SK-N-SH (cell line): ENCODE results near the gene ADAMTS9. TPM values are rescaled to one million over a fixed set of nuclear protein-coding genes. Genes with fewer than 3 reads are reported as not detected.

Source experiments
- CTCF ChIA-PET: fragments of 300-600, 350-600 bp; formaldehyde crosslinking; extraction: SDS; loops from one replicate; lab custom pipeline; 2021; lab: Yijun Ruan, JAX
- POLR2A ChIA-PET: fragments of 350-600 bp; sonication (Branson Sonifier 250); formaldehyde crosslinking; extraction: SDS; loops from one replicate; lab custom pipeline; 2020; ENCODE audit warnings: antibody characterized with exemption, inconsistent platforms; lab: Yijun Ruan, JAX
- DNase-seq: peaks from one replicate; pipeline ENCODE4 v3.0.0; 2012
- H2AFZ ChIP-seq: fragments of 200-600 bp; sonication (generic); 2 replicates; pipeline ENCODE4 v1.8.1; 2016; ENCODE audit warnings: antibody characterized with exemption, mild to moderate bottlenecking, low read depth
- H3F3A ChIP-seq: fragments of 200-600 bp; sonication (generic); replicated peaks from 2 replicates; pipeline ENCODE3; 2016; ENCODE audit warnings: antibody characterized with exemption, mild to moderate bottlenecking; ENCODE audit not compliant: insufficient read depth
- H3K27ac ChIP-seq, 2 experiments: fragments of 200-500 bp in 1 of 2; fragments of 200-600 bp in 1 of 2; sonication (Bioruptor generic) in 1 of 2; sonication (generic), shearing (Covaris generic) in 1 of 2; 2 replicates each; pipeline versions ENCODE4 v1.5.1 to v1.6.1; 2014 to 2016; ENCODE audit warnings: low read depth in 2 of 2, inconsistent platforms in 1 of 2, low read length in 1 of 2, mild to moderate bottlenecking in 1 of 2, mixed read lengths in 1 of 2
- H3K27me3 ChIP-seq: fragments of 200-600 bp; sonication (generic), shearing (Covaris generic); 2 replicates; pipeline ENCODE4 v1.6.1; 2016; ENCODE audit warnings: mixed run types; ENCODE audit not compliant: insufficient read depth
- H3K36me3 ChIP-seq, 2 experiments: fragments of 200-500 bp in 1 of 2; fragments of 200-600 bp in 1 of 2; sonication (Bioruptor generic) in 1 of 2; sonication (generic) in 1 of 2; replicated peaks in 1 of 2; 2 replicates each; pipeline versions ENCODE3 to v1.5.1; 2014 to 2016; ENCODE audit warnings: low read length in 1 of 2, mild to moderate bottlenecking in 1 of 2; ENCODE audit not compliant: insufficient read depth in 2 of 2, control insufficient read depth in 1 of 2
- H3K4me1 ChIP-seq, 2 experiments: fragments of 200-500 bp in 1 of 2; fragments of 200-600 bp in 1 of 2; sonication (Bioruptor generic) in 1 of 2; sonication (generic), shearing (Covaris generic) in 1 of 2; 2 replicates each; pipeline versions ENCODE4 v1.5.1 to v1.6.1; 2014 to 2016; ENCODE audit warnings: low read depth in 1 of 2, low read length in 1 of 2, mixed run types in 1 of 2; ENCODE audit not compliant: insufficient read depth in 2 of 2, control insufficient read depth in 1 of 2
- H3K4me2 ChIP-seq: fragments of 200-600 bp; sonication (generic), shearing (Covaris generic); 2 replicates; pipeline ENCODE4 v1.6.1; 2017; ENCODE audit warnings: mixed run types
- H3K4me3 ChIP-seq, 2 experiments: fragments of 200-500 bp in 1 of 2; fragments of 200-600 bp in 1 of 2; sonication (Bioruptor generic) in 1 of 2; sonication (generic), shearing (Covaris generic) in 1 of 2; 2 replicates each; pipeline versions ENCODE4 v1.5.1 to v1.8.1; 2014 to 2016; ENCODE audit warnings: low read depth in 2 of 2, inconsistent platforms in 1 of 2, low read length in 1 of 2, mild to moderate bottlenecking in 1 of 2, mixed read lengths in 1 of 2, moderate library complexity in 1 of 2
- H3K79me2 ChIP-seq: fragments of 200-600 bp; sonication (generic); 2 replicates; pipeline ENCODE4 v1.8.1; 2017; ENCODE audit warnings: mild to moderate bottlenecking; ENCODE audit not compliant: insufficient read depth
- H3K9ac ChIP-seq: fragments of 200-600 bp; sonication (generic); 2 replicates; pipeline ENCODE4 v1.6.1; 2017; ENCODE audit warnings: mixed run types
- H3K9me2 ChIP-seq: fragments of 200-600 bp; sonication (generic); 2 replicates; pipeline ENCODE4 v1.6.1; 2017; ENCODE audit warnings: mixed run types
- H3K9me3 ChIP-seq: fragments of 200-600 bp; sonication (generic); 2 replicates; pipeline ENCODE4 v1.6.1; 2017; ENCODE audit warnings: mixed run types, mild to moderate bottlenecking, moderate library complexity
- H4K20me1 ChIP-seq: fragments of 200-600 bp; sonication (generic); 2 replicates; pipeline ENCODE4 v1.6.1; 2017; ENCODE audit warnings: mild to moderate bottlenecking, mixed run types; ENCODE audit not compliant: insufficient read depth
- ELF1 ChIP-seq: IDR thresholded peaks from 2 replicates; pipeline ENCODE4 v1.4.0; 2012
- EP300 ChIP-seq, 2 experiments: IDR thresholded peaks; 2 replicates each; pipeline versions ENCODE4 v1.4.0 to v1.6.1; 2012; ENCODE audit warnings: borderline replicate concordance in 1 of 2, low read depth in 1 of 2, low read length in 1 of 2
- FOXJ3 ChIP-seq: sonication (generic); formaldehyde crosslinking; IDR thresholded peaks from 2 replicates; pipeline ENCODE4 v1.5.1; 2020; ENCODE audit warnings: mild to moderate bottlenecking, missing genetic modification reagents
- GABPA ChIP-seq: IDR thresholded peaks from 2 replicates; pipeline ENCODE4 v1.4.0; 2012; ENCODE audit warnings: low read depth, mild to moderate bottlenecking
- IRF3 ChIP-seq: fragments of 150-350 bp; IDR thresholded peaks from 2 replicates; pipeline ENCODE4 v1.6.1; 2016; ENCODE audit warnings: mild to moderate bottlenecking, low read depth, low read length
- JUND ChIP-seq: IDR thresholded peaks from 2 replicates; pipeline ENCODE4 v1.4.0; 2012
- MEF2A ChIP-seq: IDR thresholded peaks from 2 replicates; pipeline ENCODE4 v1.4.0; 2012; ENCODE audit warnings: low read depth, borderline replicate concordance
- MXI1 ChIP-seq: IDR thresholded peaks from 2 replicates; pipeline ENCODE4 v1.6.1; 2012; ENCODE audit warnings: mild to moderate bottlenecking, low read depth, low read length, improper control_type of control experiment
- POLR2AphosphoS5 ChIP-seq: IDR thresholded peaks from 2 replicates; pipeline ENCODE4 v1.6.1; 2012; ENCODE audit warnings: low read depth, low read length
- RCOR1 ChIP-seq: fragments of 150-350 bp; IDR thresholded peaks from 2 replicates; pipeline ENCODE4 v1.6.1; 2017; ENCODE audit warnings: antibody characterized with exemption, low read length
- REST ChIP-seq: IDR thresholded peaks from 2 replicates; pipeline ENCODE4 v1.6.1; 2012; ENCODE audit warnings: mild to moderate bottlenecking, low read depth, low read length, moderate library complexity
- RFX5 ChIP-seq: IDR thresholded peaks from 2 replicates; pipeline ENCODE4 v1.6.1; 2012; ENCODE audit warnings: mild to moderate bottlenecking, improper control_type of control experiment, low read length
- RXRA ChIP-seq: IDR thresholded peaks from 2 replicates; pipeline ENCODE4 v1.4.0; 2012; ENCODE audit warnings: low read depth, mild to moderate bottlenecking, borderline replicate concordance
- TAF1 ChIP-seq: IDR thresholded peaks from 2 replicates; pipeline ENCODE4 v1.6.1; 2012; ENCODE audit warnings: low read depth, mild to moderate bottlenecking, low read length, moderate library complexity, borderline replicate concordance
- TCF12 ChIP-seq: IDR thresholded peaks from 2 replicates; pipeline ENCODE4 v1.4.0; 2012
- TEAD4 ChIP-seq: IDR thresholded peaks from 2 replicates; pipeline ENCODE4 v1.4.0; 2012; ENCODE audit warnings: mild to moderate bottlenecking, borderline replicate concordance; ENCODE audit not compliant: insufficient read depth
- USF1 ChIP-seq: IDR thresholded peaks from 2 replicates; pipeline ENCODE4 v1.4.0; 2012; ENCODE audit warnings: low read depth, borderline replicate concordance
- USF2 ChIP-seq: fragments of 150-350 bp; IDR thresholded peaks from 2 replicates; pipeline ENCODE4 v1.6.1; 2017; ENCODE audit warnings: antibody characterized with exemption, low read length, low read depth, borderline replicate concordance
- YY1 ChIP-seq: IDR thresholded peaks from 2 replicates; pipeline ENCODE4 v1.4.0; 2012; ENCODE audit warnings: low read depth, mild to moderate bottlenecking
- ZBTB33 ChIP-seq: IDR thresholded peaks from 2 replicates; pipeline ENCODE4 v1.4.0; 2012; ENCODE audit warnings: low read depth, borderline replicate concordance
- WGBS: methylation state at CpG from one replicate; pipeline ENCODE4 v1.1.6; 2017; ENCODE audit warnings: low lambda C conversion rate; 5-methylcytosine and 5-hydroxymethylcytosine counted together
- polyA plus RNA-seq, 3 experiments: library from polyadenylated mRNA; depleted of rRNA; stranded (reverse); fragments of >200 nt; gene quantifications; 2 replicates each; pipeline ENCODE4 v1.2.3, GENCODE V29; 2012

Gene ADAMTS9
- polyA plus RNA-seq, 1 of the 3 experiments (the other 2 are of a cell fraction) = 4.1 TPM

GRCh38 chr3:64561868-64562267, 125.9 kb downstream of the ADAMTS9 start:
- Histone ChIP-seq H3K9me3 (no peaks in the 10 kb centered on the region), H4K20me1 (no peaks in the 10 kb centered on the region), H3K4me2 (no peak overlapping the region), H3K79me2 (no peaks in the 10 kb centered on the region), H3K9me2 (no peaks in the 10 kb centered on the region), H3F3A (no peaks in the 10 kb centered on the region), H3K36me3 (peaks cover 0 to 59% of the 10 kb centered on the region in 2 experiments), H3K4me3 (no peak overlapping the region)
- CTCF ChIA-PET = interaction anchor here (1.6 kb wide), 1 partner anchor 13 kb away, joined by 7 read pairs; no protein-coding TSS in a partner anchor
- WGBS = 84% methylated on average over 2 of the region's 2 CpGs
- TF ChIP-seq RXRA (no peak), USF1 (no peak), IRF3 (no peak), GABPA (no peak), TEAD4 (no peak), RFX5 (no peak), POLR2AphosphoS5 (no peak)
- TF ChIP-seq, all 33 proteins: peak for 0
- Histone ChIP-seq H3K9ac (no peak overlapping the region), H3K27ac (no peak overlapping the region; a peak in 1 of 4 replicates), H2AFZ (no peak overlapping the region), H3K4me1 (peaks cover 0 to 6% of the 10 kb centered on the region in 2 experiments; a peak in 2 of 4 replicates), H3K27me3 (no peaks in the 10 kb centered on the region)
- no peak for DNase-seq
- POLR2A ChIA-PET = no interaction called here

GRCh38 chr3:64561325-64561843, 126.4 kb downstream of the ADAMTS9 start:
- Histone ChIP-seq H3K27ac (peak overlapping the region in 1 of 2 experiments; percentile 28; a peak in 1 of 4 replicates), H3K79me2 (no peaks in the 10 kb centered on the region), H4K20me1 (no peaks in the 10 kb centered on the region), H3K9me2 (no peaks in the 10 kb centered on the region), H3K4me3 (no peak overlapping the region), H3K4me1 (peaks cover 0 to 4% of the 10 kb centered on the region in 2 experiments; a peak in 2 of 4 replicates), H3K4me2 (no peak overlapping the region), H3K36me3 (peaks cover 0 to 59% of the 10 kb centered on the region in 2 experiments), H3K9me3 (no peaks in the 10 kb centered on the region), H2AFZ (no peak overlapping the region), H3K9ac (no peak overlapping the region), H3K27me3 (no peaks in the 10 kb centered on the region), H3F3A (no peaks in the 10 kb centered on the region)
- DNase-seq = no peak
- POLR2A ChIA-PET = no interaction called here
- CTCF ChIA-PET = interaction anchor here (1.6 kb wide), 1 partner anchor 14 kb away, joined by 7 read pairs; no protein-coding TSS in a partner anchor
- 86% methylated on average over 22 of the region's 22 CpGs for WGBS
- TF ChIP-seq TCF12 (no peak), EP300 (IDR thresholded peaks at IDR 0.05; ENCODE audit: borderline replicate concordance in 1 of 2, low read depth in 1 of 2, low read length in 1 of 2) (no peak), REST (no peak), ZBTB33 (no peak), JUND (no peak), MEF2A (no peak), TAF1 (no peak), USF2 (no peak), MXI1 (no peak), YY1 (no peak), RCOR1 (no peak), FOXJ3 (CRISPR knock-in tag) (no peak), GABPA (no peak), RFX5 (no peak), ELF1 (no peak)
